Glutamatergic neuron (in vitro differentiated cells): ENCODE results near the gene KIFAP3. TPM values are rescaled to one million over a fixed set of nuclear protein-coding genes. Genes with fewer than 3 reads are reported as not detected.
A peak's percentile ranks its signal among the peaks of the same experiment; 100 is the strongest.

Experiments
- DNase-seq: peaks from one replicate; pipeline ENCODE4 v3.0.0; 2022
- H3K27ac Mint-ChIP-seq: one replicate; pipeline ENCODE4 v1.8.0; 2020; ENCODE audit warnings: mild to moderate bottlenecking, mixed read lengths, inconsistent platforms; ENCODE audit not compliant: unreplicated experiment
- H3K27me3 Mint-ChIP-seq: one replicate; pipeline ENCODE4 v1.8.0; 2020; ENCODE audit warnings: mild to moderate bottlenecking, moderate library complexity, mixed read lengths, inconsistent platforms; ENCODE audit not compliant: unreplicated experiment
- H3K36me3 Mint-ChIP-seq: one replicate; pipeline ENCODE4 v1.8.0; 2020; ENCODE audit warnings: mild to moderate bottlenecking, mixed read lengths, inconsistent platforms; ENCODE audit not compliant: unreplicated experiment
- H3K4me1 Mint-ChIP-seq: one replicate; pipeline ENCODE4 v1.8.0; 2020; ENCODE audit warnings: mild to moderate bottlenecking, low read depth, mixed read lengths, inconsistent platforms; ENCODE audit not compliant: unreplicated experiment
- H3K4me3 Mint-ChIP-seq: one replicate; pipeline ENCODE4 v1.8.0; 2020; ENCODE audit warnings: mild to moderate bottlenecking, mixed read lengths, inconsistent platforms; ENCODE audit not compliant: unreplicated experiment
- H3K9me3 Mint-ChIP-seq: one replicate; pipeline ENCODE4 v1.8.0; 2020; ENCODE audit warnings: mild to moderate bottlenecking, moderate library complexity, mixed read lengths, inconsistent platforms; ENCODE audit not compliant: unreplicated experiment
- CTCF ChIP-seq: fragments of 200-600 bp; sonication (generic); IDR thresholded peaks from one replicate; pipeline ENCODE4 v1.5.0; 2021; ENCODE audit not compliant: partially characterized antibody, unreplicated experiment
- total RNA-seq: library from RNA; stranded (reverse); fragmentation: NEBNext Ultra II Directional; extraction: Animal tissue kit (Norgen Biotek cat#: 25700); gene quantifications from one replicate; pipeline ENCODE4 v1.2.1, GENCODE V29; 2021; ENCODE audit not compliant: unreplicated experiment

The KIFAP3 gene
- total RNA-seq, 1 donor from 2014 or later, result 61.6 TPM

- Mint-ChIP-seq H3K27me3 (no peaks in the 10 kb centered on the region), H3K4me1 (peaks cover 5% of the 10 kb centered on the region), H3K27ac (no peak overlapping the region), H3K36me3 (no peaks in the 10 kb centered on the region), H3K9me3 (peaks cover 2% of the 10 kb centered on the region), H3K4me3 (no peak overlapping the region)
- no peak for DNase-seq
- no peak for TF ChIP-seq CTCF
Observed at GRCh38 chr1:169946206-169946605, 128.3 kb downstream of the KIFAP3 start.

GRCh38 chr1:169945181-169945580 lies 129.3 kb downstream of the KIFAP3 start:
- Mint-ChIP-seq H3K4me1 (peaks cover 5% of the 10 kb centered on the region), H3K27me3 (no peaks in the 10 kb centered on the region), H3K36me3 (no peaks in the 10 kb centered on the region), H3K9me3 (peaks cover 2% of the 10 kb centered on the region), H3K27ac (peak overlapping the region; percentile 66), H3K4me3 (no peak overlapping the region)
- peak; percentile 25 for DNase-seq
- TF ChIP-seq CTCF, result no peak

- no peak for DNase-seq
- Mint-ChIP-seq H3K9me3 (peaks cover 2% of the 10 kb centered on the region), H3K4me1 (peaks cover 5% of the 10 kb centered on the region), H3K36me3 (no peaks in the 10 kb centered on the region), H3K27ac (no peak overlapping the region), H3K27me3 (no peaks in the 10 kb centered on the region), H3K4me3 (no peak overlapping the region)
- TF ChIP-seq CTCF, result no peak
Observed at GRCh38 chr1:169944621-169945020, 129.9 kb downstream of the KIFAP3 start.

- TF ChIP-seq CTCF, result no peak
- Mint-ChIP-seq H3K4me3 (no peak overlapping the region), H3K27ac (no peak overlapping the region), H3K4me1 (peaks cover 5% of the 10 kb centered on the region), H3K36me3 (no peaks in the 10 kb centered on the region), H3K27me3 (no peaks in the 10 kb centered on the region), H3K9me3 (peaks cover 2% of the 10 kb centered on the region)
- DNase-seq, result no peak
Observed at GRCh38 chr1:169943963-169944526, 130.4 kb downstream of the KIFAP3 start.

GRCh38 chr1:169941982-169942830 lies 132.3 kb downstream of the KIFAP3 start:
- Mint-ChIP-seq H3K9me3 (peaks cover 2% of the 10 kb centered on the region), H3K36me3 (no peaks in the 10 kb centered on the region), H3K27me3 (no peaks in the 10 kb centered on the region), H3K4me1 (peaks cover 5% of the 10 kb centered on the region), H3K27ac (no peak overlapping the region), H3K4me3 (no peak overlapping the region)
- no peak for TF ChIP-seq CTCF
- DNase-seq, result no peak
